Liver (tissue), 3 donors: ENCODE results near the gene CST8.

Experiments
- FOXA1 ChIP-seq: IDR thresholded peaks from 2 replicates; pipeline ENCODE4 v1.6.1; 2016; ENCODE audit warnings: antibody characterized with exemption
- RXRA ChIP-seq, 2 donors: IDR thresholded peaks; 2 replicates each; pipeline ENCODE4 v1.6.1; 2017 to 2018; ENCODE audit warnings: antibody characterized with exemption in 2 of 2, mild to moderate bottlenecking in 1 of 2
- YY1 ChIP-seq: IDR thresholded peaks from 2 replicates; pipeline ENCODE4 v1.6.1; 2016; ENCODE audit warnings: antibody characterized with exemption, mild to moderate bottlenecking
- TF ChIP-seq, protein P1 (sequence below): fragments of 150-350 bp; IDR thresholded peaks from 2 replicates; pipeline ENCODE4 v1.5.1; 2017; ENCODE audit warnings: improper control_type of control experiment, low read depth, low read length; ENCODE audit not compliant: missing input control
- TF ChIP-seq, protein P2 (sequence below): IDR thresholded peaks from 2 replicates; pipeline ENCODE4 v1.6.1; 2016; ENCODE audit warnings: antibody characterized with exemption, mild to moderate bottlenecking
- donor health status: healthy.
- donor health status: healthy.

DNA sequence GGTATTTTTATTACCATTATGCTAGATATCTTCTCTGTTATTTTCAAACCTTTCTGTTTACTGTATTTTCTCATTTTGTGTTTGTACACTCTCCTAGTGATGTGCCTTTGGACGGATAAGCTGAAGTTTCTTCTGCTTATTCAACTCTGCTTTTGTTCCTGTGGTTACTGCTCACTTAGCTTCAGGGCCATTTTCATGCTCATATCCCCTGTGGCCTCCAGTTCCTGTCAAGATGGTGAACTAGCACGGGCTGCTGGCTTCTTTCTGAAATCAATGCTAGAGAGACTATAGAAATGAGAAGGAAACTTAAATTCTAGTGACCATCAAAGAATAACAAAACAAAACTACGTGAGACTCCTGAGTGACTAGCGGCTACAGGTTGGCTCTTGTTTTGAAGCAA lies 6.8 kb upstream of the CST8 start:
- TF ChIP-seq, protein P1, sequence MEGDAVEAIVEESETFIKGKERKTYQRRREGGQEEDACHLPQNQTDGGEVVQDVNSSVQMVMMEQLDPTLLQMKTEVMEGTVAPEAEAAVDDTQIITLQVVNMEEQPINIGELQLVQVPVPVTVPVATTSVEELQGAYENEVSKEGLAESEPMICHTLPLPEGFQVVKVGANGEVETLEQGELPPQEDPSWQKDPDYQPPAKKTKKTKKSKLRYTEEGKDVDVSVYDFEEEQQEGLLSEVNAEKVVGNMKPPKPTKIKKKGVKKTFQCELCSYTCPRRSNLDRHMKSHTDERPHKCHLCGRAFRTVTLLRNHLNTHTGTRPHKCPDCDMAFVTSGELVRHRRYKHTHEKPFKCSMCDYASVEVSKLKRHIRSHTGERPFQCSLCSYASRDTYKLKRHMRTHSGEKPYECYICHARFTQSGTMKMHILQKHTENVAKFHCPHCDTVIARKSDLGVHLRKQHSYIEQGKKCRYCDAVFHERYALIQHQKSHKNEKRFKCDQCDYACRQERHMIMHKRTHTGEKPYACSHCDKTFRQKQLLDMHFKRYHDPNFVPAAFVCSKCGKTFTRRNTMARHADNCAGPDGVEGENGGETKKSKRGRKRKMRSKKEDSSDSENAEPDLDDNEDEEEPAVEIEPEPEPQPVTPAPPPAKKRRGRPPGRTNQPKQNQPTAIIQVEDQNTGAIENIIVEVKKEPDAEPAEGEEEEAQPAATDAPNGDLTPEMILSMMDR, result no peak
- no peak for TF ChIP-seq FOXA1
- TF ChIP-seq YY1, result no peak
- TF ChIP-seq, protein P2, sequence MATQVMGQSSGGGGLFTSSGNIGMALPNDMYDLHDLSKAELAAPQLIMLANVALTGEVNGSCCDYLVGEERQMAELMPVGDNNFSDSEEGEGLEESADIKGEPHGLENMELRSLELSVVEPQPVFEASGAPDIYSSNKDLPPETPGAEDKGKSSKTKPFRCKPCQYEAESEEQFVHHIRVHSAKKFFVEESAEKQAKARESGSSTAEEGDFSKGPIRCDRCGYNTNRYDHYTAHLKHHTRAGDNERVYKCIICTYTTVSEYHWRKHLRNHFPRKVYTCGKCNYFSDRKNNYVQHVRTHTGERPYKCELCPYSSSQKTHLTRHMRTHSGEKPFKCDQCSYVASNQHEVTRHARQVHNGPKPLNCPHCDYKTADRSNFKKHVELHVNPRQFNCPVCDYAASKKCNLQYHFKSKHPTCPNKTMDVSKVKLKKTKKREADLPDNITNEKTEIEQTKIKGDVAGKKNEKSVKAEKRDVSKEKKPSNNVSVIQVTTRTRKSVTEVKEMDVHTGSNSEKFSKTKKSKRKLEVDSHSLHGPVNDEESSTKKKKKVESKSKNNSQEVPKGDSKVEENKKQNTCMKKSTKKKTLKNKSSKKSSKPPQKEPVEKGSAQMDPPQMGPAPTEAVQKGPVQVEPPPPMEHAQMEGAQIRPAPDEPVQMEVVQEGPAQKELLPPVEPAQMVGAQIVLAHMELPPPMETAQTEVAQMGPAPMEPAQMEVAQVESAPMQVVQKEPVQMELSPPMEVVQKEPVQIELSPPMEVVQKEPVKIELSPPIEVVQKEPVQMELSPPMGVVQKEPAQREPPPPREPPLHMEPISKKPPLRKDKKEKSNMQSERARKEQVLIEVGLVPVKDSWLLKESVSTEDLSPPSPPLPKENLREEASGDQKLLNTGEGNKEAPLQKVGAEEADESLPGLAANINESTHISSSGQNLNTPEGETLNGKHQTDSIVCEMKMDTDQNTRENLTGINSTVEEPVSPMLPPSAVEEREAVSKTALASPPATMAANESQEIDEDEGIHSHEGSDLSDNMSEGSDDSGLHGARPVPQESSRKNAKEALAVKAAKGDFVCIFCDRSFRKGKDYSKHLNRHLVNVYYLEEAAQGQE, result no peak
- TF ChIP-seq RXRA (IDR thresholded peaks at IDR 0.05), result no peak
